Mesenchymal stem cell (in vitro differentiated cells and primary cell): ENCODE results near the gene PRICKLE1.

Experiments used
- DNase-seq: peaks from one replicate; pipeline ENCODE4 v3.0.0-alpha.2; 2013
- H2AFZ ChIP-seq: one replicate; pipeline ENCODE4 v1.6.1; 2013; ENCODE audit warnings: low read depth, mild to moderate bottlenecking, control low read depth, inconsistent platforms, low read length, moderate library complexity
- H2AK5ac ChIP-seq: 2 replicates; pipeline ENCODE4 v1.6.1; 2013; ENCODE audit warnings: low read length, moderate library complexity, mild to moderate bottlenecking, inconsistent platforms; ENCODE audit not compliant: severe bottlenecking
- H2BK120ac ChIP-seq: one replicate; pipeline ENCODE4 v1.6.1; 2013; ENCODE audit warnings: low read depth, mild to moderate bottlenecking, inconsistent platforms, low read length, moderate library complexity
- H2BK12ac ChIP-seq, 2 experiments: one replicate each; pipeline ENCODE4 v1.6.1; 2013; ENCODE audit warnings: inconsistent platforms in 2 of 2, low read length in 2 of 2, mild to moderate bottlenecking in 2 of 2, moderate library complexity in 2 of 2, control low read depth in 1 of 2
- H2BK15ac ChIP-seq: one replicate; pipeline ENCODE4 v1.6.1; 2013; ENCODE audit warnings: mild to moderate bottlenecking, low read depth, inconsistent platforms; ENCODE audit not compliant: poor library complexity, severe bottlenecking
- H2BK5ac ChIP-seq: 2 replicates; pipeline ENCODE4 v1.6.1; 2013; ENCODE audit warnings: low read depth, mild to moderate bottlenecking, low read length, control low read depth, inconsistent platforms; ENCODE audit not compliant: poor library complexity, severe bottlenecking
- H3K14ac ChIP-seq, 2 experiments: one replicate each; pipeline ENCODE4 v1.6.1; 2013; ENCODE audit warnings: inconsistent platforms in 2 of 2, low read length in 2 of 2, control low read depth in 1 of 2, mild to moderate bottlenecking in 1 of 2, moderate library complexity in 1 of 2
- H3K18ac ChIP-seq, 2 experiments: one replicate each; pipeline ENCODE4 v1.6.1; 2013; ENCODE audit warnings: inconsistent platforms in 2 of 2, low read length in 2 of 2, control low read depth in 1 of 2, low read depth in 1 of 2, mild to moderate bottlenecking in 1 of 2
- H3K23ac ChIP-seq, 2 experiments: one replicate each; pipeline ENCODE4 v1.6.1; 2013; ENCODE audit warnings: inconsistent platforms in 2 of 2, low read length in 2 of 2, mild to moderate bottlenecking in 2 of 2, moderate library complexity in 2 of 2, control low read depth in 1 of 2
- H3K27ac ChIP-seq: 2 replicates; pipeline ENCODE4 v1.5.1; 2013; ENCODE audit warnings: mild to moderate bottlenecking, moderate library complexity, low read length, control low read depth, inconsistent platforms; ENCODE audit not compliant: poor library complexity, severe bottlenecking
- H3K27me3 ChIP-seq, 2 experiments: 2 replicates each; pipeline versions ENCODE4 v1.6.1 to v1.7.0; 2013; ENCODE audit warnings: low read length in 2 of 2, mild to moderate bottlenecking in 2 of 2, moderate library complexity in 2 of 2, control low read depth in 1 of 2, inconsistent platforms in 1 of 2; ENCODE audit not compliant: control insufficient read depth in 1 of 2, insufficient read depth in 1 of 2
- H3K36me3 ChIP-seq, 2 experiments: 2 replicates each; pipeline versions ENCODE4 v1.6.1 to v1.7.0; 2013; ENCODE audit warnings: low read length in 2 of 2, control low read depth in 1 of 2, inconsistent platforms in 1 of 2, low read depth in 1 of 2, mild to moderate bottlenecking in 1 of 2; ENCODE audit not compliant: insufficient read depth in 2 of 2, control insufficient read depth in 1 of 2
- H3K4ac ChIP-seq, 2 experiments: one replicate each; pipeline ENCODE4 v1.6.1; 2013; ENCODE audit warnings: inconsistent platforms in 2 of 2, low read length in 2 of 2, mild to moderate bottlenecking in 2 of 2, moderate library complexity in 2 of 2, control low read depth in 1 of 2, low read depth in 1 of 2
- H3K4me1 ChIP-seq: 2 replicates; pipeline ENCODE4 v1.6.1; 2013; ENCODE audit warnings: low read depth, low read length, control low read depth; ENCODE audit not compliant: control insufficient read depth, insufficient read depth
- H3K4me2 ChIP-seq: 2 replicates; pipeline ENCODE4 v1.6.1; 2013; ENCODE audit warnings: low read length, mild to moderate bottlenecking, inconsistent platforms; ENCODE audit not compliant: poor library complexity, severe bottlenecking
- H3K4me3 ChIP-seq, 2 experiments: 2 replicates each; pipeline versions ENCODE4 v1.5.1 to v1.7.0; 2013; ENCODE audit warnings: low read length in 2 of 2, mild to moderate bottlenecking in 2 of 2, control low read depth in 1 of 2, low read depth in 1 of 2; ENCODE audit not compliant: insufficient read depth in 1 of 2
- H3K79me1 ChIP-seq: replicated peaks from 2 replicates; pipeline ENCODE4 v1.6.1; 2013; ENCODE audit warnings: mild to moderate bottlenecking, control low read depth, low read length, inconsistent platforms; ENCODE audit not compliant: poor library complexity, severe bottlenecking
- H3K9ac ChIP-seq: 2 replicates; pipeline ENCODE4 v1.7.0; 2013; ENCODE audit warnings: mild to moderate bottlenecking, low read length, moderate library complexity
- H3K9me3 ChIP-seq: 2 replicates; pipeline ENCODE4 v1.7.0; 2013; ENCODE audit warnings: mild to moderate bottlenecking, low read length; ENCODE audit not compliant: control insufficient read depth
- H4K8ac ChIP-seq: one replicate; pipeline ENCODE4 v1.6.1; 2013; ENCODE audit warnings: inconsistent platforms, mild to moderate bottlenecking, low read length, moderate library complexity
- H4K91ac ChIP-seq: one replicate; pipeline ENCODE4 v1.6.1; 2013; ENCODE audit warnings: mild to moderate bottlenecking, low read length, inconsistent platforms
- WGBS: methylation state at CpG from one replicate; pipeline ENCODE4 v1.1.7; 2013; ENCODE audit warnings: mixed read lengths; 5-methylcytosine and 5-hydroxymethylcytosine counted together

PRICKLE1 gene

DNA sequence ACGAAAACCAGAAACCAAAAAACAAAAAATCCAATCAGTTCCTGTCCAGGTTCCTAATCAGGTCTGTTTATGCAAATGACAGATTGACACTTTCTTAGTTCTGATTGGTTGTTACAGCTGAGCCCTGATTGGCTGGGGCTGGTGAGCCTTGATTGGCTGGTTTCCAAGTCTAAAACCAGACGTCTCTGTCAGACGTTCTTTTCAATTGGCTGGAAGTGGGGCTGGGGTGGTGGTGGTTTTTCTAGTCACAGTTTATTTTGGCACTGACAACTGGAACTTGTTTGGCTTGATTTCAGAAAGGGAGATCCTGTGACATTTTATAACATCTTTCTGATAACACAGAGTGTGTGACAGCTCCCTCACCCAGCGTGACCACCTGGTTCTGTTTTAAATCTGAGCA lies 36.1 kb upstream of the PRICKLE1 start:
- H2BK120ac ChIP-seq, result no peak overlapping the region
- DNase-seq, result no peak
- no peak overlapping the region for H2AK5ac ChIP-seq
- H2AFZ ChIP-seq, result no peak overlapping the region
- H3K9me3 ChIP-seq, result no peaks in the 10 kb centered on the region
- no peaks in the 10 kb centered on the region for H3K4me1 ChIP-seq
- H4K8ac ChIP-seq, result no peak overlapping the region
- H3K4me2 ChIP-seq, result no peak overlapping the region
- WGBS, result 80% methylated on average over 4 of the region's 4 CpGs
- no peak overlapping the region for H3K4ac ChIP-seq
- no peak overlapping the region for H2BK15ac ChIP-seq
- H3K27ac ChIP-seq, result no peak overlapping the region
- H3K27me3 ChIP-seq, result no peaks in the 10 kb centered on the region
- no peak overlapping the region for H4K91ac ChIP-seq
- H2BK12ac ChIP-seq, result no peak overlapping the region
- no peak overlapping the region for H3K23ac ChIP-seq
- no peaks in the 10 kb centered on the region for H3K36me3 ChIP-seq
- H3K9ac ChIP-seq, result no peak overlapping the region
- no peak overlapping the region for H3K4me3 ChIP-seq
- no peak overlapping the region for H3K14ac ChIP-seq
- no peaks in the 10 kb centered on the region for H3K79me1 ChIP-seq
- no peak overlapping the region for H3K18ac ChIP-seq
- no peak overlapping the region for H2BK5ac ChIP-seq

DNA sequence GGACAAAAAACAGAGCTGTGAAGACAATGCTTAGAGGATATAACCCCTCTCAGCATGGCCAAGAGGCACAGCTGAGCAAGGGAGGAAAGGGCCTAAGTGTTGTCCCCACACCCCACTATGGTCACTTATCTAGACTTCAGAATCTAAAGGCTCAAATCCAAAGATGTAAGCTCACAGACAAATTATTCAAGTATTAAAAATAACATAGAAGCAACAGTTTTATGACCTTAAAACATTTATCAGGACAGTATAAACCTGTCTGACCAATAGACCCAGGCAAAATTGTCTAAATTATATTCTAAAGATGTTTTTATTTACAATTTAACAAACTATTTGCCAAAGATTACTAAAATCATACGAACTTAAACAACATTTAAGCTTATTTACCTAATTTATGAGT lies 28.1 kb upstream of the PRICKLE1 start:
- no peak overlapping the region for H4K8ac ChIP-seq
- no peaks in the 10 kb centered on the region for H3K79me1 ChIP-seq
- no peaks in the 10 kb centered on the region for H3K27me3 ChIP-seq
- no peak for DNase-seq
- H2BK5ac ChIP-seq, result no peak overlapping the region
- no peak overlapping the region for H4K91ac ChIP-seq
- no peak overlapping the region for H3K14ac ChIP-seq
- no peak overlapping the region for H3K18ac ChIP-seq
- no peak overlapping the region for H3K9ac ChIP-seq
- no peak overlapping the region for H3K4ac ChIP-seq
- no peaks in the 10 kb centered on the region for H3K36me3 ChIP-seq
- H2AFZ ChIP-seq, result no peak overlapping the region
- no peak overlapping the region for H3K4me2 ChIP-seq
- no peak overlapping the region for H3K27ac ChIP-seq
- no peak overlapping the region for H2AK5ac ChIP-seq
- no peak overlapping the region for H2BK15ac ChIP-seq
- H2BK120ac ChIP-seq, result no peak overlapping the region
- no peaks in the 10 kb centered on the region for H3K4me1 ChIP-seq
- WGBS, result no CpG with 5 or more reads among the region's 1 CpG
- no peak overlapping the region for H2BK12ac ChIP-seq
- H3K9me3 ChIP-seq, result peaks cover 18% of the 10 kb centered on the region
- H3K4me3 ChIP-seq, result no peak overlapping the region
- H3K23ac ChIP-seq, result no peak overlapping the region

DNA sequence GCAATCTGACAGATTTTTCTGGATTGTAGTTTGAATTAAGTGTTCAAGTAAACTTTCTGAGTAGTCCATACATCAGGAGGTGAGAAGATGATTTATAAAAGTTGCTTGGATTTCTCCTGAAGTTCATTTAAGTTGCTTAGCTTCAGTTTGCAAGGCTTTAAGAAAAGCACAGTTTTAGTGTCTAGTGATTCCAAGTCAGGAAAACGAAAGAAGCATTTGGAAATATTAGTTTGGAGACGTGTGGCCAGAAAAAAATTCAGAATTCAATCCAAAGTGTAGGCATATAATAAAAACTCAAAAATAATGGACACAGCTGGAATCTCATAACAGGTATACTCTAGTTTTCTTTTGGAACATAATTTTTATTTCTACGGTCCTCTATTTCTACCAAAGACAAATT lies 25.5 kb upstream of the PRICKLE1 start:
- H3K18ac ChIP-seq, result no peak overlapping the region
- no peaks in the 10 kb centered on the region for H3K79me1 ChIP-seq
- 100% methylated on average over 1 of the region's 3 CpGs for WGBS
- no peak overlapping the region for H4K8ac ChIP-seq
- H2BK120ac ChIP-seq, result no peak overlapping the region
- no peak overlapping the region for H2BK15ac ChIP-seq
- H4K91ac ChIP-seq, result no peak overlapping the region
- H2AK5ac ChIP-seq, result no peak overlapping the region
- H3K27ac ChIP-seq, result no peak overlapping the region
- DNase-seq, result no peak
- no peak overlapping the region for H2BK12ac ChIP-seq
- H3K4ac ChIP-seq, result no peak overlapping the region
- H2BK5ac ChIP-seq, result no peak overlapping the region
- no peak overlapping the region for H3K23ac ChIP-seq
- H3K36me3 ChIP-seq, result no peaks in the 10 kb centered on the region
- H2AFZ ChIP-seq, result no peak overlapping the region
- H3K4me3 ChIP-seq, result no peak overlapping the region
- no peaks in the 10 kb centered on the region for H3K4me1 ChIP-seq
- no peak overlapping the region for H3K14ac ChIP-seq
- no peak overlapping the region for H3K4me2 ChIP-seq
- no peak overlapping the region for H3K9ac ChIP-seq
- no peaks in the 10 kb centered on the region for H3K27me3 ChIP-seq
- peaks cover 18% of the 10 kb centered on the region for H3K9me3 ChIP-seq

DNA sequence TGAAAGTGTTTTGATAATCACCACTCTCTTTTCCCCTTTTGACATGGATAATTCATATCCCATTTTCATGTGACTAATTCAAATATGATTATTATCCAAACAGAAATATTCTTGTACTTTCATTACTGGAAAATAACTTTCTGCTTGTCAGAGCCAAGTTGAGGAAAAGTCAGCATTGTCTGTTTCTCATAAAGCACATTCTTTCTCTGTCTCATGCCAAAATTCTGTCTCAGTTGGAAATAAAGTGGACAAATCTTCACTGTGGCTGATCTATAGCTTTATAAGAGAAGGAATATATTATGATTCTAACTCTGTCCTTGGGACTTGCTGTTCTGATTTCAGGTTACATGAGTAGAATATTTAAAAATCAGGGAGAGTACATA lies 22.7 kb upstream of the PRICKLE1 start:
- H3K27ac ChIP-seq, result no peak overlapping the region
- no peak for DNase-seq
- no peak overlapping the region for H2BK120ac ChIP-seq
- no peak overlapping the region for H3K23ac ChIP-seq
- no peak overlapping the region for H3K4ac ChIP-seq
- no peak overlapping the region for H2BK12ac ChIP-seq
- peak overlapping the region; percentile 47 for H3K9ac ChIP-seq
- H3K4me1 ChIP-seq, result no peaks in the 10 kb centered on the region
- H3K14ac ChIP-seq, result no peak overlapping the region
- H3K9me3 ChIP-seq, result peaks cover 5% of the 10 kb centered on the region
- no peaks in the 10 kb centered on the region for H3K36me3 ChIP-seq
- no peak overlapping the region for H4K8ac ChIP-seq
- peak overlapping the region in 1 of 2 experiments; percentile 54 for H3K4me3 ChIP-seq
- no peaks in the 10 kb centered on the region for H3K27me3 ChIP-seq
- H4K91ac ChIP-seq, result no peak overlapping the region
- H3K18ac ChIP-seq, result no peak overlapping the region
- no peak overlapping the region for H3K4me2 ChIP-seq
- no peak overlapping the region for H2BK15ac ChIP-seq
- no peaks in the 10 kb centered on the region for H3K79me1 ChIP-seq
- no peak overlapping the region for H2AK5ac ChIP-seq
- H2BK5ac ChIP-seq, result no peak overlapping the region
- no peak overlapping the region for H2AFZ ChIP-seq
